Brain microvascular endothelial cell (primary cell): Measurements from ENCODE around the gene HLCS.

Experiments used
- DNase-seq: peaks from one replicate; pipeline ENCODE4 v3.0.0-alpha.2; 2020
- H3K27ac ChIP-seq: fragments of 250-450 bp; sonication (Bioruptor Pico); 2 replicates; pipeline ENCODE4 v1.5.1; 2020; ENCODE audit warnings: mild to moderate bottlenecking, moderate library complexity
- H3K27me3 ChIP-seq: fragments of 250-450 bp; sonication (Bioruptor Pico); replicated peaks from 2 replicates; pipeline ENCODE4 v1.5.1; 2020; ENCODE audit warnings: mild to moderate bottlenecking
- H3K36me3 ChIP-seq: fragments of 250-450 bp; sonication (Bioruptor Pico); replicated peaks from 2 replicates; pipeline ENCODE4 v1.5.1; 2020; ENCODE audit warnings: mild to moderate bottlenecking
- H3K4me3 ChIP-seq: 2 replicates; pipeline ENCODE4 v1.5.1; 2011; ENCODE audit warnings: low read depth, mild to moderate bottlenecking, control low read depth, low read length, moderate library complexity
- in situ Hi-C: cut with HindIII; loops from 2 replicates; pipeline ENCODE4 v1.10.0; 2017; ENCODE audit warnings: low sequenced_read_pairs, low pct_ligation_motif_present
- TF ChIP-seq, protein P1 (sequence below): IDR thresholded peaks from 2 replicates; pipeline ENCODE4 v1.5.1; 2011; ENCODE audit warnings: low read depth, mild to moderate bottlenecking, moderate library complexity, low read length, control low read depth, inconsistent platforms; ENCODE audit errors: missing control alignments

The HLCS gene

DNA sequence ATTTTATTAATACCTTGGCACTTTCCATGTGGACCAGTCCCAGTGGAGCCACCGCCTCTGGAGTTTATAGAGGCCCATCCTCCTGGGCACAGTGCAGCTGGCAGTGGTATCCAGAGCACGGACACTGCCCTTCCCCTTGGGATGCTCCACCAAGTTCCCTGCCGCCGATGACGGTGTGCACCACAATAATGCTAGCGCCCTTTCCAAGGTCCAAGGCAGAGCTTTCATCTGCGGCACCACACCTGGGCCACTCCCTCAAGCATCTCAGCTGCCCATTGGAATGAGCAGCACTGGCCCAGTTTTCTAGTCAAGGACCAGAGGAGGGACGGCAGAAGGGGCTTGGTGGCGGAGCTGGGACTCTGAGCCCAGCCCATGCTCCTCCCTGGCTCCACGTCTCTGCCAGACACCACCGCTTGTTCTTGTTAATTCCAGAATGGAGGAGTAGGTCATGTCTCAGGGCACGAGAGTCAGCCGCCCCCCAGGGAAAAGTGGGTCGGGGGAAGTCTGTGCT lies 243.0 kb downstream of the HLCS start:
- H3K27ac ChIP-seq, result no peak overlapping the region
- DNase-seq, result no peak
- no peak overlapping the region for H3K4me3 ChIP-seq
- no peaks in the 10 kb centered on the region for H3K36me3 ChIP-seq
- TF ChIP-seq, protein P1, sequence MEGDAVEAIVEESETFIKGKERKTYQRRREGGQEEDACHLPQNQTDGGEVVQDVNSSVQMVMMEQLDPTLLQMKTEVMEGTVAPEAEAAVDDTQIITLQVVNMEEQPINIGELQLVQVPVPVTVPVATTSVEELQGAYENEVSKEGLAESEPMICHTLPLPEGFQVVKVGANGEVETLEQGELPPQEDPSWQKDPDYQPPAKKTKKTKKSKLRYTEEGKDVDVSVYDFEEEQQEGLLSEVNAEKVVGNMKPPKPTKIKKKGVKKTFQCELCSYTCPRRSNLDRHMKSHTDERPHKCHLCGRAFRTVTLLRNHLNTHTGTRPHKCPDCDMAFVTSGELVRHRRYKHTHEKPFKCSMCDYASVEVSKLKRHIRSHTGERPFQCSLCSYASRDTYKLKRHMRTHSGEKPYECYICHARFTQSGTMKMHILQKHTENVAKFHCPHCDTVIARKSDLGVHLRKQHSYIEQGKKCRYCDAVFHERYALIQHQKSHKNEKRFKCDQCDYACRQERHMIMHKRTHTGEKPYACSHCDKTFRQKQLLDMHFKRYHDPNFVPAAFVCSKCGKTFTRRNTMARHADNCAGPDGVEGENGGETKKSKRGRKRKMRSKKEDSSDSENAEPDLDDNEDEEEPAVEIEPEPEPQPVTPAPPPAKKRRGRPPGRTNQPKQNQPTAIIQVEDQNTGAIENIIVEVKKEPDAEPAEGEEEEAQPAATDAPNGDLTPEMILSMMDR, result no peak
- in situ Hi-C loops, result no loop called here
- H3K27me3 ChIP-seq, result peaks cover 3% of the 10 kb centered on the region

DNA sequence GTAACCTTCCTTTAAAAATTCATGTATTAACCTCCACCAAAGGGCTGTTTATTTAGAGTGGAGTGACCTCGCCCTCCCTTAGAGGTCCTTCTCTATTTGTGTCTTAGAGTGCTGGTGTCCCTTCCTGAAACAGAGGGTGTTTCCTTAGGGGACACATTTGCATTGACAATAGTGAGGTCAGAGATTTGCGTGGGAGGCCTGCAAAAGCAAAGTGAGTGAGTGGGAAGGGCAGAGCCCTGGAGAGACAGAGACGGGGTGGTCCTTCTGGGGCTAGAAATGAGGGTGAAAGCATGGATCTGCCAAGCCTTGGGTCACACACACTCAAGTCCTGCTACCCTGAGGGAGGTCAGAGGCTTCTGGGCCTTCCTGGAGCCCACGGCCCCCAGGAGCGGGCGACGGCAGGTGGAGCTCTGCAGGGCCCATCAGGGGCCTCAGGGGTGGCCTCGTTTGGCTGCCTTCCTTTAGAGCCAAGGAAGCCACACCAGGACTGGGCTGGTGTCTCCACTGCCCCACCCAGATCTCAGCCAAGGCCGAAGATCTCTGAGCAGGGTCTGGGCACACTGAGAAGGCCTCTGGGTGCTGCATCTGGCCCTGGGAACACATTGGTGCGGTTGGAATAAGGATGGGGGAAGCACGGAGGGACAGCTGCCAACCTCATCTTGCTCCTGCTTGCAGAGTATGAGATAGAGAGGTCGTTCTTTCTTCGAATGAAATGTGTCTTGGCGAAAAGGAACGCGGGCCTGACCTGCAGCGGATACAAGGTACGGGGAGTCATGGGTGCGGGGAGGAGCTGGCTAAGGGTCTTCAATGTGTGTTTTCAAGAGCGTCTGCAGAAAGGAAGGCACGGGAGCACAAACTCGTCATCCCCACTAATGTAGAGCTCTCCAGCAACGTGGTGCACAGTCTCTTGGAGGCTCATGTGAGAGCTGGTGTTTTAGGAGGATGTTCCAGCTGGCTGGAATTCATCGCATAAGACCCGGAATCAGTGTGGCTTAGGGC lies 243.8 kb downstream of the HLCS start:
- TF ChIP-seq, protein P1, result no peak
- Histone ChIP-seq H3K36me3 (no peaks in the 10 kb centered on the region), H3K27ac (no peak overlapping the region), H3K4me3 (no peak overlapping the region), H3K27me3 (peaks cover 3% of the 10 kb centered on the region)
- no peak for DNase-seq
- in situ Hi-C loops, result no loop called here

DNA sequence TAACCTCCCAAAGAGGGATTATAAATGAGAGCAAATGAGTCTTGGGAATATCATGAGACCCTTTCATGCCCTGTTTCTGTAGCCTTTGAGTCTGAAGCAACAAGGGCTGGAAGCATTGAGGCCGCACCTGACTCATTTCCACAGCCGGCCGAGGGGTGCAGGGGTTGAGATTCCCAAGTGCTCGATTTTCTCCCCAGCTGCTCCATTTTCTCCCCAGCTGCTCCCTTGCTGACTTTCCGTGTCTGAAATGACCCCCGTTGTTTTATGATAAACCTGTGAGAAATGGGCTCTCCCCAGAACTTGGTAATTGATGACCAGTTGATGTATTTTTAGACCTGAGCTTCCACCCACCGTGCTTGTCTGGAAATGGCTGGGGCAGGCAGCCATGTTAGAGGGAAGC lies 244.7 kb downstream of the HLCS start:
- H3K27ac ChIP-seq, result no peak overlapping the region
- no peaks in the 10 kb centered on the region for H3K36me3 ChIP-seq
- in situ Hi-C loops, result no loop called here
- H3K4me3 ChIP-seq, result no peak overlapping the region
- no peak for DNase-seq
- TF ChIP-seq, protein P1, result no peak
- peaks cover 3% of the 10 kb centered on the region for H3K27me3 ChIP-seq

DNA sequence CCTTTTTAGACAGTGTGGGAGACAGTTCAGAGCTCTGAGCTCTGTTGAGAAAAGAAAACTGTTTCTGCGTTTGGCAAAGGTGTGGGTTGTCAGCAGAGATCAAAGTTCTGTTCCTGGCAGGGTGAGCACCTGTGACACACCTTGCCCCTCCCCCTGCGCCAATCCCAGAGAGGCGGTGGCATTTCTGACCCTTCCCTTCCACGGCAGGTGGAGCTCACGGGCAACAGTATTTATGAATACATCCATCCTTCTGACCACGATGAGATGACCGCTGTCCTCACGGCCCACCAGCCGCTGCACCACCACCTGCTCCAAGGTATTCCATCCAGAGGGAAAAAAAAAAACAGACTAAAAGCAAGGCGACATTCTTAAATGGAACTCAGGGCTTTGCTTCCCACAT lies 246.9 kb downstream of the HLCS start:
- Histone ChIP-seq H3K27me3 (peaks cover 15% of the 10 kb centered on the region), H3K36me3 (no peaks in the 10 kb centered on the region), H3K4me3 (no peak overlapping the region), H3K27ac (no peak overlapping the region)
- TF ChIP-seq, protein P1, result no peak
- no peak for DNase-seq
- in situ Hi-C loops, result no loop called here

DNA sequence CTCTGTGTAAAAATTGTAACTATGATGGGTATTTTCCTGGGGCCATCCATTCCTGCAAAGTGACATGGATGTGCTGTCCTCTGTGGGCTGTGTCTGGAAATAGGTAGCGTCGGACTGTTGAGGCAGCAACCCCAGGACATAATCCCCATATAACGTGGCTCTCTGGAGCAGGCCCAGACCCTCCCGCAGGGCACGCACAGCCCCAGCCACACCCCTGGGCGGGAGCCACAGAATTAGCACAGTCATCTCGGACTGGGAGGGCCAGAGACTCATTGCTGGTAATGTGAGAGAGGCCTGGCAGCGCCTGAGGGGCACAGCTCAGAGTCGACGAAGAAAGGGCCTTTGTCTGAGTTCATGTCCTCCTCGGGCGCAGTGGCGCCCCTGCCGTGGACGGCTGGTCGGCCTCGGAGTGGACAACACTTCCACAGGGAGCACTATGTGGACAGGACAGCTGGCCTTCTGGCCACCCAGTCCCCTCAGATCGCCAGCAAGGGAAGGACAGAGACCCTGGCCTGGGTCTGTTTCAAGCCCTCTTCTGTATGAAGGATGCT lies 247.4 kb downstream of the HLCS start:
- Histone ChIP-seq H3K4me3 (no peak overlapping the region), H3K27me3 (peaks cover 21% of the 10 kb centered on the region), H3K36me3 (no peaks in the 10 kb centered on the region), H3K27ac (no peak overlapping the region)
- in situ Hi-C loops, result no loop called here
- no peak for DNase-seq
- TF ChIP-seq, protein P1, result no peak
